Measurements from ENCODE around the gene FOXK2. TPM values are rescaled to one million over a fixed set of nuclear protein-coding genes. Genes with fewer than 3 reads are reported as not detected.

FOXK2 gene
- total RNA-seq, 2 donors from 2014 or later, result 27.8 to 40.3 TPM

- no peak for TF ChIP-seq CTCF (IDR thresholded peaks at IDR 0.05)
- peak overlapping the region; percentile 0 to 6 for H3K27ac ChIP-seq
- peaks cover 2 to 50% of the 10 kb centered on the region in 2 donors for H3K4me1 ChIP-seq
- H3K27me3 ChIP-seq, result no peaks in the 10 kb centered on the region
- peaks cover 44% of the 10 kb centered on the region for H3K36me3 ChIP-seq
- H3K9me3 ChIP-seq, result no peaks in the 10 kb centered on the region
- no peak overlapping the region for H3K4me3 ChIP-seq
- no peak for DNase-seq (ENCODE audit: low spot score)
Observed at GRCh38 chr17:82598256-82599119, 79.0 kb downstream of the FOXK2 start.

GRCh38 chr17:82599674-82600661 lies 80.4 kb downstream of the FOXK2 start:
- H3K4me1 ChIP-seq, result peaks cover 0 to 49% of the 10 kb centered on the region in 2 donors
- no peak overlapping the region for H3K4me3 ChIP-seq
- H3K27ac ChIP-seq, result peak overlapping the region; percentile 60 to 69
- no peaks in the 10 kb centered on the region for H3K9me3 ChIP-seq
- H3K36me3 ChIP-seq, result peaks cover 49% of the 10 kb centered on the region
- no peak for TF ChIP-seq CTCF (IDR thresholded peaks at IDR 0.05)
- DNase-seq (ENCODE audit: low spot score), result no peak
- H3K27me3 ChIP-seq, result no peaks in the 10 kb centered on the region

GRCh38 chr17:82600731-82601446 lies 81.4 kb downstream of the FOXK2 start:
- peak overlapping the region; percentile 60 to 69 for H3K27ac ChIP-seq
- peaks cover 45% of the 10 kb centered on the region for H3K36me3 ChIP-seq
- H3K4me3 ChIP-seq, result no peak overlapping the region
- TF ChIP-seq CTCF (IDR thresholded peaks at IDR 0.05), result no peak
- H3K27me3 ChIP-seq, result no peaks in the 10 kb centered on the region
- peaks cover 0 to 49% of the 10 kb centered on the region in 2 donors for H3K4me1 ChIP-seq
- DNase-seq (ENCODE audit: low spot score), result no peak
- H3K9me3 ChIP-seq, result no peaks in the 10 kb centered on the region

- Histone ChIP-seq H3K4me3 (no peak overlapping the region), H3K27ac (peak overlapping the region; percentile 60 to 69), H3K9me3 (no peaks in the 10 kb centered on the region), H3K36me3 (peaks cover 47% of the 10 kb centered on the region), H3K4me1 (peaks cover 0 to 49% of the 10 kb centered on the region in 2 donors), H3K27me3 (no peaks in the 10 kb centered on the region)
- DNase-seq (ENCODE audit: low spot score), result no peak
- TF ChIP-seq CTCF (IDR thresholded peaks at IDR 0.05), result no peak
Observed at GRCh38 chr17:82601447-82602000, 82.0 kb downstream of the FOXK2 start.

GRCh38 chr17:82602487-82602886 lies 83.0 kb downstream of the FOXK2 start:
- no peaks in the 10 kb centered on the region for H3K9me3 ChIP-seq
- TF ChIP-seq CTCF (IDR thresholded peaks at IDR 0.05), result no peak
- peaks cover 40% of the 10 kb centered on the region for H3K36me3 ChIP-seq
- no peak overlapping the region for H3K4me3 ChIP-seq
- H3K4me1 ChIP-seq, result peaks cover 0 to 49% of the 10 kb centered on the region in 2 donors
- H3K27ac ChIP-seq, result no peak overlapping the region
- no peak for DNase-seq (ENCODE audit: low spot score)
- H3K27me3 ChIP-seq, result no peaks in the 10 kb centered on the region
